GM19025 (cell line): ENCODE data around the gene CACNA2D3.
"Not testable (repeated sequence)": the region's sequence is repeated elsewhere in the genome, so short reads cannot be mapped to it uniquely, and the experiment has no call there.

Experiments
- ATAC-seq: cut with Tn5 transposase; IDR thresholded peaks from one replicate; pipeline ENCODE4 v1.9.1; 2021; ENCODE audit warnings: mild to moderate bottlenecking, low read depth, moderate library complexity; ENCODE audit not compliant: unreplicated experiment

CACNA2D3 gene

GRCh38 chr3:54122324-54123002 is at the start of gene CACNA2D3:
CACNA2D3 (plus strand) TSS chr3:54122552.
- ATAC-seq = no peak

GRCh38 chr3:54073386-54073785 is 49.0 kb upstream of the CACNA2D3 start:
- ATAC-seq = no peak

GRCh38 chr3:54079314-54079713 is 43.0 kb upstream of the CACNA2D3 start:
- ATAC-seq = no peak

GRCh38 chr3:54079730-54080325 is 42.5 kb upstream of the CACNA2D3 start:
- ATAC-seq = no peak

- ATAC-seq = no peak
These were observed 38.4 kb upstream of the CACNA2D3 start for GRCh38 chr3:54083921-54084320.

- no peak for ATAC-seq
These were observed 36.4 kb upstream of the CACNA2D3 start for GRCh38 chr3:54085936-54086335.

- ATAC-seq = no peak
These were observed 35.5 kb upstream of the CACNA2D3 start for GRCh38 chr3:54086652-54087405.

- no peak for ATAC-seq
These were observed 34.6 kb upstream of the CACNA2D3 start for GRCh38 chr3:54087581-54088410.

- no peak for ATAC-seq
These were observed 28.7 kb upstream of the CACNA2D3 start for GRCh38 chr3:54093491-54094248.

GRCh38 chr3:54094926-54095325 is 27.4 kb upstream of the CACNA2D3 start:
- ATAC-seq = no peak

- ATAC-seq = no peak
These were observed 23.0 kb upstream of the CACNA2D3 start for GRCh38 chr3:54099381-54099780.

GRCh38 chr3:54104084-54104483 is 18.3 kb upstream of the CACNA2D3 start:
- ATAC-seq = no peak

GRCh38 chr3:54116129-54116528 is 6.2 kb upstream of the CACNA2D3 start:
- ATAC-seq = not testable (repeated sequence)

GRCh38 chr3:54120657-54121413 is 1.5 kb upstream of the CACNA2D3 start:
- ATAC-seq = no peak

GRCh38 chr3:54121414-54122323 is 683 bp upstream of the CACNA2D3 start:
- ATAC-seq = no peak

- no peak for ATAC-seq
These were observed 837 bp downstream of the CACNA2D3 start for GRCh38 chr3:54123003-54123775.

GRCh38 chr3:54123776-54124196 is 1.4 kb downstream of the CACNA2D3 start:
- ATAC-seq = no peak

GRCh38 chr3:54125300-54125699 is 2.9 kb downstream of the CACNA2D3 start:
- ATAC-seq = no peak
